Measurements from ENCODE around the gene PRR11. TPM values are rescaled to one million over a fixed set of nuclear protein-coding genes. Genes with fewer than 3 reads are reported as not detected.

Gene PRR11
- total and polyA plus RNA-seq, 2 of the 8 experiments (the other 6 are each of a cell fraction or from before 2014, with no cell fraction given), result 32.7 to 83.0 TPM

GRCh38 chr17:59124665-59125064, 30.9 kb upstream of the PRR11 start:
- CTCF ChIA-PET (ENCODE audit: partially characterized antibody), result interaction anchor here (0.5 kb wide), 1 partner anchor 91 kb away, joined by 3 read pairs; no protein-coding TSS in a partner anchor
- no peak overlapping the region for H3K9ac ChIP-seq (replicated peaks in 1 of 4; ENCODE audit: extremely low read depth in 1 of 4, low read depth in 3 of 4, low read length in 3 of 4)
- POLR2A ChIA-PET (ENCODE audit: partially characterized antibody), result interaction anchor here (1.1 kb wide), 1 partner anchor 65 kb away, joined by 3 read pairs; no protein-coding TSS in a partner anchor
- H3K9me3 ChIP-seq (ENCODE audit: insufficient read depth in 2 of 2, low read depth in 1 of 2, low read length in 1 of 2), result no peaks in the 10 kb centered on the region
- H2BK15ac ChIP-seq (ENCODE audit: low read length), result no peak overlapping the region
- no peak overlapping the region for H2BK120ac ChIP-seq (replicated peaks; ENCODE audit: low read depth, low read length)
- no peak overlapping the region for H4K5ac ChIP-seq (ENCODE audit: insufficient read length, low read depth, low read length)
- H2AFZ ChIP-seq (ENCODE audit: low read length), result no peak overlapping the region
- H3K79me1 ChIP-seq (ENCODE audit: low read depth, low read length), result no peaks in the 10 kb centered on the region
- H3K4me3 ChIP-seq (ENCODE audit: extremely low read depth in 1 of 4, insufficient read depth in 2 of 4, low read depth in 3 of 4, low read length in 4 of 4), result no peak overlapping the region
- no peak overlapping the region for H2BK5ac ChIP-seq (ENCODE audit: low read depth, low read length)
- H2BK12ac ChIP-seq (ENCODE audit: low read depth, low read length), result no peak overlapping the region
- H3K27ac ChIP-seq (ENCODE audit: low read depth, low read length), result no peak overlapping the region
- H3K56ac ChIP-seq (replicated peaks; ENCODE audit: insufficient read length, low read depth, low read length), result no peak overlapping the region
- H3K4me2 ChIP-seq (ENCODE audit: insufficient read depth in 1 of 2, low read depth in 2 of 2, low read length in 2 of 2), result no peak overlapping the region
- no peaks in the 10 kb centered on the region; a peak in 1 of 4 replicates for H3K79me2 ChIP-seq (ENCODE audit: control insufficient read depth in 1 of 2, insufficient read depth in 2 of 2, low read length in 2 of 2)
- H3K23me2 ChIP-seq (ENCODE audit: low read depth, low read length), result no peaks in the 10 kb centered on the region
- 89% methylated on average over 2 of the region's 6 CpGs; no CpG with 5 or more reads in 1 of the 2 experiments for WGBS, 2 experiments (ENCODE audit: extremely low coverage in 1 of 2, insufficient coverage in 1 of 2, insufficient read length in 1 of 2, insufficient replicate concordance in 2 of 2, low coverage in 1 of 2, low lambda C conversion rate in 2 of 2, missing lambda C conversion rate in 1 of 2)
- no peak overlapping the region for H2BK20ac ChIP-seq (ENCODE audit: low read length)
- H3K4me1 ChIP-seq (replicated peaks in 1 of 4; ENCODE audit: control insufficient read depth in 3 of 4, insufficient read depth in 4 of 4, low read length in 3 of 4), result no peaks in the 10 kb centered on the region
- no peak overlapping the region for H3K14ac ChIP-seq (ENCODE audit: insufficient read length)
- H3K36me3 ChIP-seq (ENCODE audit: control insufficient read depth in 2 of 4, insufficient read depth in 4 of 4, low read length in 3 of 4), result peaks cover 2 to 15% (median 6%) of the 10 kb centered on the region in 4 experiments; a peak in 3 of 8 replicates
- H3K27me3 ChIP-seq (replicated peaks in 1 of 4; ENCODE audit: control insufficient read depth in 3 of 4, extremely low read depth in 1 of 4, insufficient read depth in 3 of 4, low read length in 3 of 4), result no peaks in the 10 kb centered on the region
- no peak overlapping the region for H3K4ac ChIP-seq (replicated peaks; ENCODE audit: insufficient read length, low read depth, low read length)
- no peak overlapping the region for H3K18ac ChIP-seq (ENCODE audit: extremely low read depth, low read length)
- DNase-seq (ENCODE audit: low read depth in 1 of 2, low spot score in 2 of 2) (no peak), FAIRE-seq (no peak)
- H2AK5ac ChIP-seq (ENCODE audit: low read depth, low read length), result no peak overlapping the region
- H4K91ac ChIP-seq (replicated peaks; ENCODE audit: insufficient read length, low read length), result no peak overlapping the region
- no peak overlapping the region for H3K23ac ChIP-seq (ENCODE audit: insufficient read length)
- H4K20me1 ChIP-seq (replicated peaks in 1 of 2; ENCODE audit: control insufficient read depth in 1 of 2, insufficient read depth in 2 of 2, low read length in 2 of 2), result peaks cover 2 to 4% of the 10 kb centered on the region in 2 experiments
- H4K8ac ChIP-seq (ENCODE audit: extremely low read depth, insufficient read depth, low read length), result no peak overlapping the region
- TF ChIP-seq RNF2 (IDR thresholded peaks at IDR 0.05; ENCODE audit: borderline replicate concordance, low read depth, low read length, missing control alignments, poor library complexity, severe bottlenecking) (no peak), CHD1 (IDR thresholded peaks at IDR 0.05; ENCODE audit: low read depth, low read length) (no peak), KDM4A (IDR thresholded peaks at IDR 0.05; ENCODE audit: low read depth, low read length, severe bottlenecking) (no peak), MAFK (IDR thresholded peaks at IDR 0.05; ENCODE audit: low read depth, low read length) (no peak), GTF2F1 (IDR thresholded peaks at IDR 0.05; ENCODE audit: borderline replicate concordance, low read depth, low read length) (no peak), CHD2 (IDR thresholded peaks at IDR 0.05; ENCODE audit: low read length) (no peak), SIX5 (IDR thresholded peaks at IDR 0.05; ENCODE audit: low read depth, low read length) (no peak), GABPA (IDR thresholded peaks at IDR 0.05; ENCODE audit: borderline replicate concordance, insufficient read depth, low read length) (no peak), RAD21 (IDR thresholded peaks at IDR 0.05 in 1 of 2, conservative IDR thresholded peaks at IDR 0.05 in 1 of 2; ENCODE audit: low read depth in 2 of 2, low read length in 2 of 2) (no peak)
- TF ChIP-seq, protein P1, sequence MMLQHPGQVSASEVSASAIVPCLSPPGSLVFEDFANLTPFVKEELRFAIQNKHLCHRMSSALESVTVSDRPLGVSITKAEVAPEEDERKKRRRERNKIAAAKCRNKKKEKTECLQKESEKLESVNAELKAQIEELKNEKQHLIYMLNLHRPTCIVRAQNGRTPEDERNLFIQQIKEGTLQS (IDR thresholded peaks at IDR 0.05; ENCODE audit: insufficient read depth, low read depth, low read length), result no peak
- TF ChIP-seq, protein P2, sequence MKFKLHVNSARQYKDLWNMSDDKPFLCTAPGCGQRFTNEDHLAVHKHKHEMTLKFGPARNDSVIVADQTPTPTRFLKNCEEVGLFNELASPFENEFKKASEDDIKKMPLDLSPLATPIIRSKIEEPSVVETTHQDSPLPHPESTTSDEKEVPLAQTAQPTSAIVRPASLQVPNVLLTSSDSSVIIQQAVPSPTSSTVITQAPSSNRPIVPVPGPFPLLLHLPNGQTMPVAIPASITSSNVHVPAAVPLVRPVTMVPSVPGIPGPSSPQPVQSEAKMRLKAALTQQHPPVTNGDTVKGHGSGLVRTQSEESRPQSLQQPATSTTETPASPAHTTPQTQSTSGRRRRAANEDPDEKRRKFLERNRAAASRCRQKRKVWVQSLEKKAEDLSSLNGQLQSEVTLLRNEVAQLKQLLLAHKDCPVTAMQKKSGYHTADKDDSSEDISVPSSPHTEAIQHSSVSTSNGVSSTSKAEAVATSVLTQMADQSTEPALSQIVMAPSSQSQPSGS (IDR thresholded peaks at IDR 0.05; ENCODE audit: low read length), result no peak

Data from H1 (cell line).